Heart left ventricle (tissue), 16 donors: ENCODE measurements around the gene MXD1. TPM values are rescaled to one million over a fixed set of nuclear protein-coding genes. Genes with fewer than 3 reads are reported as not detected.

Experiments
- ATAC-seq, 4 donors: fragments of 200-7000 bp; cut with Tn5 transposase; one replicate each; pipeline ENCODE4 v1.9.1; 2020 to 2022; ENCODE audit warnings: moderate library complexity in 4 of 4, mild to moderate bottlenecking in 3 of 4, moderate number of reproducible peaks in 1 of 4
- DNase-seq, 5 donors: peaks; one replicate each; pipeline ENCODE4 v3.0.0-alpha.2; 2020
- H3K27ac ChIP-seq, 12 donors: fragments of 200-600 bp; sonication (generic) in 4 of 12; one replicate each; pipeline versions ENCODE4 v1.5.0 to v1.8.0; 2016 to 2022; ENCODE audit warnings: mild to moderate bottlenecking in 2 of 12
- H3K27me3 ChIP-seq, 9 donors: fragments of 200-600 bp; sonication (generic) in 2 of 9; one replicate each; pipeline versions ENCODE4 v1.5.1 to v1.8.0; 2016 to 2022; ENCODE audit warnings: mild to moderate bottlenecking in 3 of 9
- H3K36me3 ChIP-seq, 9 donors: fragments of 200-600 bp; sonication (generic) in 2 of 9; one replicate each; pipeline versions ENCODE4 v1.5.0 to v1.8.0; 2018 to 2022; ENCODE audit warnings: mild to moderate bottlenecking in 2 of 9
- H3K4me1 ChIP-seq, 12 donors: fragments of 200-600 bp; sonication (generic) in 4 of 12; one replicate each; pipeline versions ENCODE4 v1.5.0 to v1.8.0; 2016 to 2022; ENCODE audit warnings: mild to moderate bottlenecking in 3 of 12
- H3K4me3 ChIP-seq, 12 donors: fragments of 200-600 bp; sonication (generic) in 4 of 12; one replicate each; pipeline versions ENCODE4 v1.5.0 to v1.8.0; 2017 to 2022; ENCODE audit warnings: mild to moderate bottlenecking in 9 of 12, moderate library complexity in 4 of 12
- H3K9me3 ChIP-seq, 12 donors: fragments of 200-600 bp; sonication (generic) in 4 of 12; one replicate each; pipeline versions ENCODE4 v1.5.0 to v1.8.0; 2016 to 2022; ENCODE audit warnings: mild to moderate bottlenecking in 1 of 12
- POLR2A ChIP-seq, 2 donors: fragments of 450-650 bp; IDR thresholded peaks; one replicate each; pipeline ENCODE4 v1.6.1; 2017; ENCODE audit warnings: antibody characterized with exemption in 2 of 2, mild to moderate bottlenecking in 2 of 2, moderate library complexity in 2 of 2
- WGBS, 4 donors: extraction: QIAGEN DNeasy Blood & Tissue Kit in 2 of 4; methylation state at CpG; one replicate each; pipeline versions ENCODE4 v1.1.5 to v1.1.7; 2013 to 2018; 5-methylcytosine and 5-hydroxymethylcytosine counted together
- intact Hi-C, 10 donors: fragments of 100-400 bp; cut with DNase I; formaldehyde crosslinking; loops; one replicate each; pipeline versions ENCODE4 v1.11.1 to v1.14.2; 2022
- polyA plus RNA-seq, 2 donors: library from polyadenylated mRNA; stranded (reverse); fragments of 200-250 nt; gene quantifications; one replicate each; pipeline ENCODE4 v1.2.3, GENCODE V29; 2013
- total RNA-seq, 9 donors: library from RNA; depleted of rRNA in 2 of 9; stranded (reverse); fragments of >200 nt in 2 of 9; fragmentation: NEBNext Ultra II Directional in 3 of 9; extraction: Animal tissue kit (Norgen Biotek cat#: 25700) in 3 of 9; gene quantifications; one replicate each; pipeline versions ENCODE4 v1.1.0 to v1.2.4, GENCODE V29; 2016 to 2023
- TF ChIP-seq, protein P1 (sequence below), 12 donors: fragments of 200-600 bp; sonication (generic) in 4 of 12; IDR thresholded peaks; one replicate each; pipeline versions ENCODE4 v1.5.0 to v1.8.0; 2018 to 2022; ENCODE audit warnings: antibody characterized with exemption in 12 of 12, mild to moderate bottlenecking in 5 of 12
- donor health status: ischemic (EF 13 %, LVEDD 7.1; RV severe dilation, severe dysfunction).
- donor health status: healthy with polysubstance abuse.
- donor health status: DM: no; HTN: yes; CAD: no.
- donor health status: DM: no; HTN: no; CAD: no.
- donor health status: ischemic (EF 25% LVEDD 6.9; RV normal size, moderate dysfunction).
- donor health status: ischemic (EF 25% LVEDD 5.7; RV mildly dilated, moderate dysfunction).
- donor health status: healthy.
- donor health status: DM: yes; HTN: yes; CAD: no.
- donor health status: ischemic (EF 35%, LVEDD 5.7; RV mildly dilated, moderate dysfunction).
- donor health status: nonischemic (EF 11% LVEDD 7.7; RV severe dilation, severe dysfunction).
- donor health status: DM: yes; HTN: yes; CAD: no.
- donor health status: PGD.
- donor health status: ischemic (EF 29% LVEDD 5.4; RV normal size, mild dysfunction).
- donor health status: nonischemic (EF 23%, LVEDD 6.1; RV moderate dilation, normal function).

MXD1 gene
- total and polyA plus RNA-seq, 11 donors, result 1.6 to 17.0 (median 4.8) TPM

DNA sequence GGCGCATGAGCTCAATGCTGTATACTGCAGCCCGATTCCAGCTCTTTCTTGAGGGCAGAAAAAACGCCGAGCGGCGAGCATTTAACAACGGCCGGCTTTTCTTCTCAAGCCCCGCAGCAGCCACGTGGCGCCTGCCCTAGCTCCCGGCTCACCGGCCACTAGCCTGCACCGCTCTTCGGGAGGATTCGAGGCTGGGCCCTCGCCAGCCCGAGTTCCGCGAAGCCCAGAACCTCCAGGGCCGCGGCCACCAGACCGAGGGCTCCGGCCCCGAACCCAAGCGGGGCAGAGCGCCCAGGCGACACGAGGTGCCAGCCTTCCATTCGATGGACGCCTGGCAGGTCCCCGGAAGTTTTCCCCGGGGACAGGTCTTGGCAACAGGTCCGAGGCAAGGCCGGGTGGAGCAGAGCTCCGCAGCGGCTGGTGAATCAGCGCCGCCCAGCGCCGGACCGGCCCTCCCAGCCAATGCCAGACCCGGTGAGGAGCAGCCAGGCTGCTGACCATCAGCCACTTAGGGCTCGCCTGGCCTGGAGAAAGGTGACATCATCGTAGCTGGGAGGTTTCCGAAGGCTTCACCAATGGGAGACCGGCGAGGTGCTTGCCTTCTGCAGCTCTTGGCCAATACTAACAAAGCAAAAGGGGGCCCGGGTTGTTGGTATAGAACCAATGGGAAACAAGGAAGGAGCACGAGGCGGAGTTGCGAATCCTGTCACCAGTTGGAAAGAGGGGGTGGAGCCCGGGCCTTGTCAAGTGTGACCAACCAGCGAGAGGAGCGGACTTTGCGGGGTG lies 552 bp upstream of the MXD1 start:
- no peaks in the 10 kb centered on the region for H3K27me3 ChIP-seq
- no peaks in the 10 kb centered on the region for H3K9me3 ChIP-seq
- peaks cover 0 to 58% (median 37%) of the 10 kb centered on the region in 9 donors for H3K36me3 ChIP-seq
- H3K27ac ChIP-seq, result peak overlapping the region; percentile 71 to 99 (median 96)
- TF ChIP-seq POLR2A (IDR thresholded peaks at IDR 0.05), result peak; percentile 62 to 75
- TF ChIP-seq, protein P1, sequence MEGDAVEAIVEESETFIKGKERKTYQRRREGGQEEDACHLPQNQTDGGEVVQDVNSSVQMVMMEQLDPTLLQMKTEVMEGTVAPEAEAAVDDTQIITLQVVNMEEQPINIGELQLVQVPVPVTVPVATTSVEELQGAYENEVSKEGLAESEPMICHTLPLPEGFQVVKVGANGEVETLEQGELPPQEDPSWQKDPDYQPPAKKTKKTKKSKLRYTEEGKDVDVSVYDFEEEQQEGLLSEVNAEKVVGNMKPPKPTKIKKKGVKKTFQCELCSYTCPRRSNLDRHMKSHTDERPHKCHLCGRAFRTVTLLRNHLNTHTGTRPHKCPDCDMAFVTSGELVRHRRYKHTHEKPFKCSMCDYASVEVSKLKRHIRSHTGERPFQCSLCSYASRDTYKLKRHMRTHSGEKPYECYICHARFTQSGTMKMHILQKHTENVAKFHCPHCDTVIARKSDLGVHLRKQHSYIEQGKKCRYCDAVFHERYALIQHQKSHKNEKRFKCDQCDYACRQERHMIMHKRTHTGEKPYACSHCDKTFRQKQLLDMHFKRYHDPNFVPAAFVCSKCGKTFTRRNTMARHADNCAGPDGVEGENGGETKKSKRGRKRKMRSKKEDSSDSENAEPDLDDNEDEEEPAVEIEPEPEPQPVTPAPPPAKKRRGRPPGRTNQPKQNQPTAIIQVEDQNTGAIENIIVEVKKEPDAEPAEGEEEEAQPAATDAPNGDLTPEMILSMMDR (IDR thresholded peaks at IDR 0.05), result peak in 7 of 12 donors; percentile 12 to 51 (median 40)
- 0% methylated on average over 24 to 56 of the region's 56 CpGs for WGBS, 4 donors
- H3K4me1 ChIP-seq, result peaks cover 0 to 56% (median 14%) of the 10 kb centered on the region in 12 donors
- peak; percentile 95 to 98 (median 97) for ATAC-seq
- intact Hi-C loops, result loop anchor here (1.0 to 10.0 kb wide), 15 partner anchors 156 to 390 kb away; partner anchors contain the start of genes FAM136A (in 9 of the 10), PCBP1 (in 4 of the 10), TIA1 (in 2 of the 10) and C2orf42 (in 1 of the 10)
- H3K4me3 ChIP-seq, result peak overlapping the region; percentile 49 to 88 (median 78)
- peak; percentile 98 to 100 (median 100) for DNase-seq

DNA sequence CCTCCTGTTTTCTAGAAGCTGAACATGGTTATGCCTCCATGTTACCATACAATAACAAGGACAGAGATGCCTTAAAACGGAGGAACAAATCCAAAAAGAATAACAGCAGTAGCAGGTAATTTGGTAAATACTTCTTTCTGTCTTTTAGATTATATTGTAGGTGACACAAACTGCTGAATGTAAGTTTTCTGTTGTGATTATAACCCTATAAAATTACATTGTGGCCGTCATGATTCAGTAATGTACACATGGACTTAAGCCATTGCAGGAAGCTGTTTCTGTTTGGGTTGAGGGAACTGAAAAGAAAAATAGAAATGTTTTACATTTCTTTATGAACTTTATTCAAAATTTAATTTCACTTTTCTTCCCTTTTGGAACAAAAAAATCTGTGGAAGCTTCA lies 1.2 kb downstream of the MXD1 start:
- no peaks in the 10 kb centered on the region for H3K27me3 ChIP-seq
- H3K4me1 ChIP-seq, result peaks cover 0 to 56% (median 14%) of the 10 kb centered on the region in 12 donors
- ATAC-seq, result no peak
- peaks cover 0 to 58% (median 35%) of the 10 kb centered on the region in 9 donors for H3K36me3 ChIP-seq
- intact Hi-C loops, result loop anchor here in 4 of 10 donors (5.0 to 10.0 kb wide), 4 partner anchors 151 to 389 kb away; partner anchors contain the start of gene FAM136A (in 1 of the 4)
- peak overlapping the region in 2 of 12 donors; percentile 88 to 91 for H3K27ac ChIP-seq
- 39 to 48% (median 46%) methylated on average over 2 of the region's 2 CpGs for WGBS, 4 donors
- H3K9me3 ChIP-seq, result no peaks in the 10 kb centered on the region
- H3K4me3 ChIP-seq, result peak overlapping the region in 10 of 12 donors; percentile 66 to 88 (median 82)
- no peak for DNase-seq
- TF ChIP-seq, protein P1 (IDR thresholded peaks at IDR 0.05), result no peak
- no peak for TF ChIP-seq POLR2A (IDR thresholded peaks at IDR 0.05)

DNA sequence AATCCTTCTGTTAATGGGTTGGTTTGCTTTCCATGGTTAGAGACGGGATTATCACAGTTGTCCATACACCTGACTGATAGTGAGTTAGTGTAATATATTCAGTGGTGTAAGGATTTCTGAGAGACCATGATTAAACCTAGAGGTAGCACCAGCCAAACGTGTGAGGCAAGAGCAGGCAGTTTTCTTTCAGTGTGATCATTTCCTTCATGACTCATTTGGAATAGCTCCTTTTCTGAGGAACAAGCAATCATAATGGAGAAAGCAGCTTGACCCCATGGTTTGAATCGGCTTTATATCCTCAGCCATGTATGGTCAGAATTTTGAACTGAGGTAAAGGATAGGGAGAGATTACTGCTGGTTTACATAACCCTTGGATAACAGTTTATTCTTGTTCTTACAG lies 2.9 kb downstream of the MXD1 start:
- ATAC-seq (no peak), DNase-seq (no peak)
- Histone ChIP-seq H3K27ac (peak overlapping the region in 11 of 12 donors; percentile 21 to 91 (median 43)), H3K36me3 (peaks cover 0 to 66% (median 45%) of the 10 kb centered on the region in 9 donors), H3K27me3 (no peaks in the 10 kb centered on the region), H3K9me3 (no peaks in the 10 kb centered on the region), H3K4me1 (peaks cover 0 to 45% (median 14%) of the 10 kb centered on the region in 12 donors), H3K4me3 (peak overlapping the region in 2 of 12 donors; percentile 15 to 87)
- TF ChIP-seq, protein P1 (IDR thresholded peaks at IDR 0.05), result no peak
- no peak for TF ChIP-seq POLR2A (IDR thresholded peaks at IDR 0.05)
- intact Hi-C loops, result loop anchor here in 4 of 10 donors (5.0 to 10.0 kb wide), 4 partner anchors 149 to 387 kb away; partner anchors contain the start of gene FAM136A (in 1 of the 4)
- WGBS, 4 donors, result 50 to 63% (median 55%) methylated on average over 3 of the region's 3 CpGs

DNA sequence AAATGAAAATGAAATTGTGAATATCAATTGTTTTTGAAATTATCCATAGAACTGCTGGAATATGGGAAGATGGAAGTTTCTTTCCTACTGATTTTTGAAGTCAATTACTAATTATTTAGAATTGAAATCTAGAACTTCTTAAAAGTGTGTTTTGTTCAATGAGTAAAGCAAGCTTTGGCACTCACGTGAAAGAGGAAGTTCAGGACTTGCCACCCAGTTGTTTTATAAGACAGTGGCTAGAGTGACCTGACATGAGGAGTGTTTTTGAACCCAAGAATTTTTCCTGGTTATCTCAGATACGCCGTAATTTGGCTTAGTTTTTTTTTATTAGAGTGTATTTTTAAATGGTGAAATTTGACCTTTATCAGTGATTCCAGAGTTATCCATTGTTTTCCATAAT lies 3.5 kb downstream of the MXD1 start:
- TF ChIP-seq, protein P1 (IDR thresholded peaks at IDR 0.05), result no peak
- no peak for TF ChIP-seq POLR2A (IDR thresholded peaks at IDR 0.05)
- Histone ChIP-seq H3K4me1 (peaks cover 0 to 41% (median 14%) of the 10 kb centered on the region in 12 donors), H3K4me3 (peak overlapping the region in 1 of 12 donors; percentile 87), H3K9me3 (no peaks in the 10 kb centered on the region), H3K36me3 (peaks cover 0 to 69% (median 51%) of the 10 kb centered on the region in 9 donors), H3K27ac (peak overlapping the region in 10 of 12 donors; percentile 30 to 91 (median 45)), H3K27me3 (no peaks in the 10 kb centered on the region)
- ATAC-seq, result no peak
- no peak for DNase-seq
- intact Hi-C loops, result loop anchor here in 4 of 10 donors (5.0 to 10.0 kb wide), 4 partner anchors 149 to 386 kb away; partner anchors contain the start of gene FAM136A (in 1 of the 4)
- 37 to 71% (median 44%) methylated on average over 3 of the region's 3 CpGs for WGBS, 4 donors
